KMS-11 (cell line): Measurements from ENCODE around the gene AGPAT3.

Experiments used
- H2AFZ ChIP-seq: fragments of 200-600 bp; sonication (generic); 2 replicates; pipeline ENCODE4 v1.6.1; 2016; ENCODE audit warnings: antibody characterized with exemption, mixed run types, low read depth
- H3K27ac ChIP-seq: fragments of 200-600 bp; sonication (generic); 2 replicates; pipeline ENCODE4 v1.6.1; 2016; ENCODE audit warnings: mild to moderate bottlenecking, mixed run types
- H3K27me3 ChIP-seq: fragments of 200-600 bp; sonication (generic); 2 replicates; pipeline ENCODE4 v1.6.1; 2017; ENCODE audit warnings: mild to moderate bottlenecking, low read depth, mixed run types, moderate library complexity; ENCODE audit not compliant: insufficient read depth
- H3K36me3 ChIP-seq: fragments of 200-600 bp; sonication (generic); 2 replicates; pipeline ENCODE4 v1.6.1; 2017; ENCODE audit warnings: mild to moderate bottlenecking, mixed run types; ENCODE audit not compliant: insufficient read depth
- H3K4me1 ChIP-seq: fragments of 200-600 bp; sonication (generic); 2 replicates; pipeline ENCODE4 v1.6.1; 2016; ENCODE audit warnings: mild to moderate bottlenecking, low read depth, mixed run types; ENCODE audit not compliant: poor library complexity, severe bottlenecking
- H3K4me2 ChIP-seq: fragments of 200-600 bp; sonication (generic); 2 replicates; pipeline ENCODE4 v1.7.0; 2016; ENCODE audit warnings: mild to moderate bottlenecking, mixed run types
- H3K4me3 ChIP-seq: fragments of 200-600 bp; sonication (generic); IDR thresholded peaks from 2 replicates; pipeline ENCODE4 v1.6.1; 2017; ENCODE audit warnings: low read depth, low read length, mixed read lengths; ENCODE audit not compliant: insufficient read depth
- H3K79me2 ChIP-seq: fragments of 200-600 bp; sonication (generic); 2 replicates; pipeline ENCODE4 v1.6.1; 2016; ENCODE audit warnings: low read depth, mixed run types; ENCODE audit not compliant: insufficient read depth
- H3K9ac ChIP-seq: fragments of 200-600 bp; sonication (generic); 2 replicates; pipeline ENCODE4 v1.6.1; 2016; ENCODE audit warnings: mild to moderate bottlenecking, mixed run types
- H4K20me1 ChIP-seq: fragments of 200-600 bp; sonication (generic); 2 replicates; pipeline ENCODE4 v1.6.1; 2016; ENCODE audit warnings: mild to moderate bottlenecking, mixed run types; ENCODE audit not compliant: insufficient read depth
- TF ChIP-seq, protein P1 (sequence below): fragments of 200-600 bp; sonication (generic); conservative IDR thresholded peaks from 2 replicates; pipeline ENCODE4 v1.6.1; 2017; ENCODE audit warnings: low read depth, mild to moderate bottlenecking, antibody characterized with exemption, low read length, moderate library complexity, mixed read lengths

The AGPAT3 gene

GRCh38 chr21:44029460-44030087 is 164.6 kb downstream of the AGPAT3 start:
- Histone ChIP-seq H3K79me2 (peaks cover 86% of the 10 kb centered on the region), H2AFZ (no peak overlapping the region), H3K4me3 (no peak overlapping the region), H3K36me3 (no peaks in the 10 kb centered on the region; the same call in 1 of the 2 replicates), H4K20me1 (peaks cover 19% of the 10 kb centered on the region; the same call in 1 of the 2 replicates), H3K4me1 (peaks cover 3% of the 10 kb centered on the region), H3K27me3 (no peaks in the 10 kb centered on the region), H3K27ac (no peak overlapping the region), H3K4me2 (no peak overlapping the region), H3K9ac (no peak overlapping the region)
- TF ChIP-seq, protein P1, sequence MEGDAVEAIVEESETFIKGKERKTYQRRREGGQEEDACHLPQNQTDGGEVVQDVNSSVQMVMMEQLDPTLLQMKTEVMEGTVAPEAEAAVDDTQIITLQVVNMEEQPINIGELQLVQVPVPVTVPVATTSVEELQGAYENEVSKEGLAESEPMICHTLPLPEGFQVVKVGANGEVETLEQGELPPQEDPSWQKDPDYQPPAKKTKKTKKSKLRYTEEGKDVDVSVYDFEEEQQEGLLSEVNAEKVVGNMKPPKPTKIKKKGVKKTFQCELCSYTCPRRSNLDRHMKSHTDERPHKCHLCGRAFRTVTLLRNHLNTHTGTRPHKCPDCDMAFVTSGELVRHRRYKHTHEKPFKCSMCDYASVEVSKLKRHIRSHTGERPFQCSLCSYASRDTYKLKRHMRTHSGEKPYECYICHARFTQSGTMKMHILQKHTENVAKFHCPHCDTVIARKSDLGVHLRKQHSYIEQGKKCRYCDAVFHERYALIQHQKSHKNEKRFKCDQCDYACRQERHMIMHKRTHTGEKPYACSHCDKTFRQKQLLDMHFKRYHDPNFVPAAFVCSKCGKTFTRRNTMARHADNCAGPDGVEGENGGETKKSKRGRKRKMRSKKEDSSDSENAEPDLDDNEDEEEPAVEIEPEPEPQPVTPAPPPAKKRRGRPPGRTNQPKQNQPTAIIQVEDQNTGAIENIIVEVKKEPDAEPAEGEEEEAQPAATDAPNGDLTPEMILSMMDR = no peak

GRCh38 chr21:44035244-44035643 is 170.2 kb downstream of the AGPAT3 start:
- Histone ChIP-seq H2AFZ (no peak overlapping the region), H3K79me2 (peaks cover 30% of the 10 kb centered on the region), H3K4me3 (no peak overlapping the region), H3K4me2 (no peak overlapping the region), H3K36me3 (no peaks in the 10 kb centered on the region; the same call in 1 of the 2 replicates), H4K20me1 (0 out of 2 replicates have a peak, but pooled peaks cover 3% of the 10 kb centered on the region), H3K9ac (no peak overlapping the region), H3K27me3 (no peaks in the 10 kb centered on the region), H3K27ac (no peak overlapping the region), H3K4me1 (no peaks in the 10 kb centered on the region)
- TF ChIP-seq, protein P1 = no peak
